Glutamatergic neuron (in vitro differentiated cells): ENCODE measurements around the gene ATP1A2. TPM values are rescaled to one million over a fixed set of nuclear protein-coding genes. Genes with fewer than 3 reads are reported as not detected.

Experiments used
- DNase-seq: peaks from one replicate; pipeline ENCODE4 v3.0.0; 2022
- H3K27ac Mint-ChIP-seq: one replicate; pipeline ENCODE4 v1.8.0; 2020; ENCODE audit warnings: mild to moderate bottlenecking, mixed read lengths, inconsistent platforms; ENCODE audit not compliant: unreplicated experiment
- H3K27me3 Mint-ChIP-seq: one replicate; pipeline ENCODE4 v1.8.0; 2020; ENCODE audit warnings: mild to moderate bottlenecking, moderate library complexity, mixed read lengths, inconsistent platforms; ENCODE audit not compliant: unreplicated experiment
- H3K36me3 Mint-ChIP-seq: one replicate; pipeline ENCODE4 v1.8.0; 2020; ENCODE audit warnings: mild to moderate bottlenecking, mixed read lengths, inconsistent platforms; ENCODE audit not compliant: unreplicated experiment
- H3K4me1 Mint-ChIP-seq: one replicate; pipeline ENCODE4 v1.8.0; 2020; ENCODE audit warnings: mild to moderate bottlenecking, low read depth, mixed read lengths, inconsistent platforms; ENCODE audit not compliant: unreplicated experiment
- H3K4me3 Mint-ChIP-seq: one replicate; pipeline ENCODE4 v1.8.0; 2020; ENCODE audit warnings: mild to moderate bottlenecking, mixed read lengths, inconsistent platforms; ENCODE audit not compliant: unreplicated experiment
- H3K9me3 Mint-ChIP-seq: one replicate; pipeline ENCODE4 v1.8.0; 2020; ENCODE audit warnings: mild to moderate bottlenecking, moderate library complexity, mixed read lengths, inconsistent platforms; ENCODE audit not compliant: unreplicated experiment
- total RNA-seq: library from RNA; stranded (reverse); fragmentation: NEBNext Ultra II Directional; extraction: Animal tissue kit (Norgen Biotek cat#: 25700); gene quantifications from one replicate; pipeline ENCODE4 v1.2.1, GENCODE V29; 2021; ENCODE audit not compliant: unreplicated experiment
- TF ChIP-seq, protein P1 (sequence below): fragments of 200-600 bp; sonication (generic); IDR thresholded peaks from one replicate; pipeline ENCODE4 v1.5.0; 2021; ENCODE audit not compliant: partially characterized antibody, unreplicated experiment

Gene ATP1A2
- total RNA-seq, 1 donor from 2014 or later, result not detected

- H3K4me3 Mint-ChIP-seq, result no peak overlapping the region
- peaks cover 4% of the 10 kb centered on the region for H3K9me3 Mint-ChIP-seq
- H3K27ac Mint-ChIP-seq, result no peak overlapping the region
- H3K36me3 Mint-ChIP-seq, result peaks cover 4% of the 10 kb centered on the region
- TF ChIP-seq, protein P1, sequence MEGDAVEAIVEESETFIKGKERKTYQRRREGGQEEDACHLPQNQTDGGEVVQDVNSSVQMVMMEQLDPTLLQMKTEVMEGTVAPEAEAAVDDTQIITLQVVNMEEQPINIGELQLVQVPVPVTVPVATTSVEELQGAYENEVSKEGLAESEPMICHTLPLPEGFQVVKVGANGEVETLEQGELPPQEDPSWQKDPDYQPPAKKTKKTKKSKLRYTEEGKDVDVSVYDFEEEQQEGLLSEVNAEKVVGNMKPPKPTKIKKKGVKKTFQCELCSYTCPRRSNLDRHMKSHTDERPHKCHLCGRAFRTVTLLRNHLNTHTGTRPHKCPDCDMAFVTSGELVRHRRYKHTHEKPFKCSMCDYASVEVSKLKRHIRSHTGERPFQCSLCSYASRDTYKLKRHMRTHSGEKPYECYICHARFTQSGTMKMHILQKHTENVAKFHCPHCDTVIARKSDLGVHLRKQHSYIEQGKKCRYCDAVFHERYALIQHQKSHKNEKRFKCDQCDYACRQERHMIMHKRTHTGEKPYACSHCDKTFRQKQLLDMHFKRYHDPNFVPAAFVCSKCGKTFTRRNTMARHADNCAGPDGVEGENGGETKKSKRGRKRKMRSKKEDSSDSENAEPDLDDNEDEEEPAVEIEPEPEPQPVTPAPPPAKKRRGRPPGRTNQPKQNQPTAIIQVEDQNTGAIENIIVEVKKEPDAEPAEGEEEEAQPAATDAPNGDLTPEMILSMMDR, result no peak
- no peak for DNase-seq
- H3K27me3 Mint-ChIP-seq, result peaks cover 7% of the 10 kb centered on the region
- peaks cover 15% of the 10 kb centered on the region for H3K4me1 Mint-ChIP-seq
Measured at GRCh38 chr1:160169553-160170399, 54.2 kb downstream of the ATP1A2 start.

- H3K36me3 Mint-ChIP-seq, result peaks cover 4% of the 10 kb centered on the region
- peaks cover 15% of the 10 kb centered on the region for H3K4me1 Mint-ChIP-seq
- TF ChIP-seq, protein P1, result no peak
- no peak for DNase-seq
- H3K4me3 Mint-ChIP-seq, result no peak overlapping the region
- H3K9me3 Mint-ChIP-seq, result peaks cover 4% of the 10 kb centered on the region
- H3K27ac Mint-ChIP-seq, result no peak overlapping the region
- H3K27me3 Mint-ChIP-seq, result peaks cover 7% of the 10 kb centered on the region
Measured at GRCh38 chr1:160171354-160171753, 55.8 kb downstream of the ATP1A2 start.

GRCh38 chr1:160171980-160172379 is 56.4 kb downstream of the ATP1A2 start:
- H3K4me1 Mint-ChIP-seq, result peaks cover 15% of the 10 kb centered on the region
- peaks cover 5% of the 10 kb centered on the region for H3K27me3 Mint-ChIP-seq
- no peak overlapping the region for H3K4me3 Mint-ChIP-seq
- TF ChIP-seq, protein P1, result no peak
- H3K36me3 Mint-ChIP-seq, result peaks cover 4% of the 10 kb centered on the region
- H3K27ac Mint-ChIP-seq, result peak overlapping the region; percentile 41
- peaks cover 4% of the 10 kb centered on the region for H3K9me3 Mint-ChIP-seq
- no peak for DNase-seq

DNA sequence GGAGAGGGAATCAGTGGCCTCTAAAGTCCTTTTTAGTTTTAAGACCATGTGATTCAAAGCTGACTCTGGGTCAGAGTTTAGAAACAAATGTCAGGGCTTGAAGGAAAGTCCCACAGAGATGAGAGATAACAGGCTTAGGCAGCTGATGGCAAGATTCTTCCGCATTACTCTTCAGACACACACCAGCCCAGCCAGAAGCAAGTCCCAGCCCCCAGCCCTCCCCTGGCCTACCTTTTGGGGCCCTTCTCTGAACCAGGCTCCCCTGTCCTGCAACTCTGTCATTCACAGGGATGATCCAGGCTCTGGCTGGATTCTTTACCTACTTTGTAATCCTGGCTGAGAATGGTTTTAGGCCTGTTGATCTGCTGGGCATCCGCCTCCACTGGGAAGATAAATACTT is 61.7 kb downstream of the ATP1A2 start:
- Mint-ChIP-seq H3K27me3 (peaks cover 3% of the 10 kb centered on the region), H3K4me3 (no peak overlapping the region), H3K9me3 (no peaks in the 10 kb centered on the region), H3K36me3 (peaks cover under 1% of the 10 kb centered on the region), H3K27ac (no peak overlapping the region), H3K4me1 (peaks cover under 1% of the 10 kb centered on the region)
- TF ChIP-seq, protein P1, result no peak
- no peak for DNase-seq

DNA sequence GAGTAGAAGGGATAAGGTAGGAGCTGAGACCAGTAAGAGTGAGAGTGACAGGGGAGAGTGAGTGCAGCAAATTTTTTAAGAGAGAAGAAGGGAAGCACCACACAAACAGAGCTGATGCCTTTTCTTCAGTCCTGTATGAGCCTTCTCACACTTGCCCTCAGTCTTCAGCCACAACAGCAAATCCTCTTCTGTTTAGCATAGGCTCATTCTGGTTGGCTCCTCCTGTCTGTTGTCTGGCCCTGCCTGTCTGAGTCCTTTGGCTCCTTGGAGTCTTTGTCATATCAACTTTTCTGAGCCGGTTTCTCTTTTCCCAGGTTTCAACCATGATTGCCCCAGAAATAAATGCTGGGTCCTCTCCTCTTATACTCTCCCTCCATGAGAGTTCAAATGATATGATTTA is 62.1 kb downstream of the ATP1A2 start:
- no peak for DNase-seq
- no peak overlapping the region for H3K4me3 Mint-ChIP-seq
- peaks cover 3% of the 10 kb centered on the region for H3K27me3 Mint-ChIP-seq
- no peaks in the 10 kb centered on the region for H3K36me3 Mint-ChIP-seq
- H3K27ac Mint-ChIP-seq, result no peak overlapping the region
- no peaks in the 10 kb centered on the region for H3K4me1 Mint-ChIP-seq
- TF ChIP-seq, protein P1, result no peak
- H3K9me3 Mint-ChIP-seq, result no peaks in the 10 kb centered on the region
